Ammon's horn (tissue), 1 donor: ENCODE results near the gene WWOX.
"Not testable (repeated sequence)": the region's sequence is repeated elsewhere in the genome, so short reads cannot be mapped to it uniquely, and the experiment has no call there.

Experiments
- DNase-seq: peaks from one replicate; pipeline ENCODE4 v3.0.0-alpha.2; 2016; ENCODE audit warnings: low spot score

Gene WWOX

GRCh38 chr16:79037521-79038373, 938.3 kb downstream of the WWOX start:
- DNase-seq, result peak; percentile 8

- DNase-seq, result no peak
Measured at GRCh38 chr16:79041206-79041605, 941.8 kb downstream of the WWOX start.

GRCh38 chr16:79042141-79042540, 942.7 kb downstream of the WWOX start:
- DNase-seq, result no peak

DNA sequence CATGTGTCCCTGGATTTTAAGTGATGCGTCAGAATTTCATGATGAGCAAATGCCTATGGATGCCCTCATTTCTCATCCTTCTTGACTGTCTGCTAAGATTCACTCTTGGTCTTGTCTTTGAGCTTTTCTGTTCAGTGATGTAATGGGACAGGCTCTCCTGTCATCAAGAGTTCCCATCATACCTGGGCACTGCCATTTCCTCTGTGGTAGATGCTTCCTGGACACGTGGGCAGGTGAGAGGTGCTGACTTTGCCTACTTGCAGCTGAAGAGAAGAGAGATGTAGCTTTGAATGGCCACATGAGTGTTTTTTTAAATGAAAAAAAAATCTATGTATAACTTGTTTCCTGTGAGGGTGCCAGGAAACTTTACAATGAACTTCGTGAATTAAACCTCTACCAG, 943.4 kb downstream of the WWOX start:
- no peak for DNase-seq

- no peak for DNase-seq
Measured at GRCh38 chr16:79045191-79045590, 945.7 kb downstream of the WWOX start.

DNA sequence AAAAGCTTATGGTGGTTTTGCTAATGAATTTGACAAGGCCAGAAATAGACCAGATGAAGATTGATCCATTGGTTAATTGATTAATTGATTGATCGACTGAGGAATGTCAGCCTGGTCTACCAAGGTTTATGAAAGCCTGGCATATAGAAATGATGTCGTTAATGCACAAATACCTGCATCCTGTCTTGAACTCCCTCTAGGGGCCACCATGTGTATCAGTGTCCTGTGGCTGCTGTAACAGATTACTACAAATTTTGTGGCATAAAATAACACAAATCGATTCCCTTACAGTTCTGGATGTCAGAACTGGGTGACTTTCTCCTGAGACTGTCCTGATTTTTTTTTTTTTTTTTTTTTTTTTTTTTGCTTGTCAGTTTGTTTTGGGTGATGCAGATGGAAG, 947.9 kb downstream of the WWOX start:
- DNase-seq, result no peak

DNA sequence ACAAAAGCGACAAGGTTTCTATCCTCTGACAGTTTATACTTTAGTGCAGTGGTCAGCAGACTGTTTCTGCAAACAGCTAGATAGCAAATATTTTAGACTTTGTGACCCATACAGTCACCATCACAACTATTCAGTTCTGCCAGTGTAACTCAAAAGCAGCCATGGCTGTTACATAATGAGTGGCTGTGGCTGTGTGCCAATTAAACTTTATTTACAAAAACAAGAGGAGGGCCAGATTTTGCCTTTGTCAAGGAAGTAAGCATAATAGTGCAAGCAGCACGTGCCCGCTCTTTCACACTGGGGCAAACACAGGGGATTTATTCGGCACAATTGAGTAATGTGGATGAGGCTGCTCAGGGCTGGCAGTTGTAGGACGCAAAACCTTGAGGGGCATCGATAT, 949.6 kb downstream of the WWOX start:
- no peak for DNase-seq

GRCh38 chr16:79050063-79050462, 950.6 kb downstream of the WWOX start:
- no peak for DNase-seq

- DNase-seq, result no peak
Measured at GRCh38 chr16:79051313-79051712, 951.9 kb downstream of the WWOX start.

- not testable (repeated sequence) for DNase-seq
Measured at GRCh38 chr16:79052198-79052597, 952.7 kb downstream of the WWOX start.

DNA sequence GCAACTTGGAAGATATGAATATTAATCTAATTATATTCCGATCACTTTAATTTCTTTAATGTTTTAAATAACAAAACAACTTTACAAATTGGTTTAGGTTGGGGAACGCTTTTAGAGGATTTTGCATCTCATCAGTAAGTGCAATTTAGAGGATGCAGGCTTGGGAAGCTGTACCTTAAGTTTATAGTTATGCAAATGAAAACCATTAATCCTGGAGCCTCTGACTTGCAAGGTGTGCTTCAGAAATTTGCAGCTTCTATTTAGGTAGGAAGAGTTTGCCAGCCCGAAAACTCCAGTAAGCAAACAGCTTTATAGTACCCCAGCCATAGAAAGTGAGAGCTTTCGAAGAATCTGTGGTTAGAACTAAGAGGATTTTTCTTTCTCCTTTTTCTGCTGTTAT, 954.1 kb downstream of the WWOX start:
- no peak for DNase-seq

DNA sequence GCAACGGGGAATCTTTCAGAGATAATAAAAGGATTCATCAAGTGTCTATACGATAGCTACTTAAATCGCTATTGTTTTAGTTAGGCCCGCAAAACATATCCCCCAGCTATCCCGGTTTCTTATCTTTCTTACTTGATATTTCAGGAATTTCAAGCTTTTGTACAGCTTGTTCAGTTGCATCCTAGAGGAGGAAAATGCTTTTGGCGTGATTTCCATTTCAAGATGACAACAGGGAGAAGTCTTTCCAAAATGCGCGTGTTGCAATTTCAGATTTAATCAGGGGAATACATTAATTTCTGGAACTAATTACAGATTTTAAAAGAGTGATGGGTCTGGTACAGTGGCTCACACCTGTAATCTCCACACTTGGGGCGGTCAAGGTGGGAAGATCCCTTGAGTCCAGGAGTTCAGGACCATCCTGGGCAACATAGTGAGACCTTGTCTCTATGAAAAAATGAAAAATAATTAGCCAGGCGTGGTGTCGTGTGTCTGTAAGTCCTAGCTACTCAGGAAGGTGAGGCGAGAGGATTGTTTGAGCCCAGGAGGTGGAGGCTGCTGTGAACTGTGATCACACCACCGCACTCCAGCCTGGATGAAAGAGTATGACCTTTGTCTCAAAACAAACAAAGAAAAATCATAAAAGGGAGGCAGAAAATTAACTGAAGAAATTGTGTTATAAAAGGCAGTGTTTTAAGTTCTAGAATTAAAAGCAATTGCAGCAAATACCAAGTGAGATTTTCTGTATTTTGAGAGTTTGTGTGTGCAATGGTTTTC, 954.9 kb downstream of the WWOX start:
- no peak for DNase-seq

- DNase-seq, result no peak
Measured at GRCh38 chr16:79055251-79055970, 956.0 kb downstream of the WWOX start.

DNA sequence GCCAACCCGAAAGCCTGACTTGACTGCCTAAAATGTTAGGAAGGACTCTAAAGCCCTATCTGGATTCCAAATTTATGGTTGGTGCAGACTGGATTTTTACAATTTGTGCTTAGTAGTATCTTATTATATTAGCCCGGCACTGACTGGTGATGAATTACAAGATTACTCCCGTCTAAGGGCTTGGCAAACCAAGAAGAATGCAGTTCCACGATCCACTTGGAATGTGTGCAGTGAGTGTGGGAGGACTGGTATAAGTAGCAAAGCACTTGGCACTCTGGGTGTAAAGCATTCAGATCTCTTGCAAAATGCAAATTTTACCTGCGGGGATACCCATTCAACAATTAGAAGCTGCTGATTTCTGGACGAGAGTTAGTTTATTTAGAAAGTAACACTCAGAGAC, 961.7 kb downstream of the WWOX start:
- no peak for DNase-seq

GRCh38 chr16:79062336-79062735, 962.9 kb downstream of the WWOX start:
- DNase-seq, result no peak

DNA sequence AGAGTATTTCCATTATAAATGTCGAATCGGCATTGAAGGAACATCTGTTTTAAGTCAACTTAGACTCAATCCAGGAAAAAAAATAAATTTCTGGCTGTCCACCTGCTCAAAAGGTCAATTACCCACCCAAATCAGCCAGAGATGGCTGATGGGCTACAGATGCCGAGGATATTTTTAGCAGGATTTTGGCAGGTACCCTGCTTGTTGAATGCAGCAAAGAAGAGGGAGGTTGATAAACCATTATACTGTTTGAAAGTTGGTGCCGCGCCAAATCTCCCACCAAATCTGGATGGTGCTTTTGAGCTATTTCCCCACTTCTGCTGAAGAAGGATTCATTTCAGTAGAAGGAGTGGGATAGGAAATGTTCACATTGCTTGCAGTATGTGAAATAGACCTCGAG, 963.4 kb downstream of the WWOX start:
- DNase-seq, result no peak

DNA sequence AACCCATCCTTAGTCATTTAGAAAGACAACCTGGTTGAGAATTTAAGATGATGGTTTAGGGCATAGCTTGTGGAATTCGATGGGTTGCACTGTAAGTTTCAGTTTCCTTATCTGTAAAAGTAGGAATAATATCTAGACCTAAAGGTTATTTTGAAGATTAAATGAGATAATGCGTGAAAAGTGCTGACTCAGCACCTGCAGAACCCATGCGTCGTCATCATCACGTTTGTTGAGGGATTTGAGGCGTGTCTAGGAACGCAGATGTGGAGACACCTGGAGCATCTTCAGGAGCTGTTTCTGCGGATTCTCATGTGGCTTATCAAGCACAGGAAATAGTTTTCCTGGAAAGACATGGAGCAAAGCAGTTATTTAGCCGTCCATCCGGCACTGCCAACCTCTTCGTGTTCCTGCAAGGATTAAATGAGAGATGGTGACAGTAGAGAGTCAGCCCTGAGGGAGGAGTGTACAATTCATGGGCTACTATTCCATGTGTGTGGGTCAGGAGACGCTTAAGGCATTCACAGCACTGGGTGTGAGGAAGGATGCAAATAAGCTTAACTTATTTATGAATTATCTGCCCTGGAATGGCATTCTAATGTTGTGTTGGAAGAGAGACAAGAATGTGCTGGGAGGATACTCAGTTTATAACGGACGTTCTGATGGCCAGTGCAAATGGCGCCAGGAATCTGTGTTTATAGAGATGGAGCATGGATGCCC, 965.0 kb downstream of the WWOX start:
- no peak for DNase-seq

- no peak for DNase-seq
Measured at GRCh38 chr16:79066561-79066960, 967.1 kb downstream of the WWOX start.

DNA sequence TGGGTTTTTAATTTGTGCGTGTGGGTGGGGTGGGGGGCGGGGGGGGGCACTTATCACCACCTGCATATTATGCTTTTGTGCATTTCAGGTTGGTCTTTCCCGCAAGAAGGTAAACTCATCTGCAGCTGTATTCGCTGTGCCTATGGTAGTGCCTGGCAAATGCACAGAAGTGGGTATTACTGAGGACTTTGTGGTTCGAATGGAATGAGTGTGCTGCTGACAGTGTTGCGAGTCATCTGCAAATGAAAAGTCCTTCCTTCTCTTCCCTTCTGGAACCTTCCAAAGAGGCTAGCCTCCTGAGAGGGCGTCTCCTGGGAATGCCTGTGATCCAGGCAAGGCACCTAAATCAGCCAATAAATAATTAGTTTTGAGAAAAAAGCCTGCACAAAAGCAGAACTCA, 968.1 kb downstream of the WWOX start:
- DNase-seq, result no peak

DNA sequence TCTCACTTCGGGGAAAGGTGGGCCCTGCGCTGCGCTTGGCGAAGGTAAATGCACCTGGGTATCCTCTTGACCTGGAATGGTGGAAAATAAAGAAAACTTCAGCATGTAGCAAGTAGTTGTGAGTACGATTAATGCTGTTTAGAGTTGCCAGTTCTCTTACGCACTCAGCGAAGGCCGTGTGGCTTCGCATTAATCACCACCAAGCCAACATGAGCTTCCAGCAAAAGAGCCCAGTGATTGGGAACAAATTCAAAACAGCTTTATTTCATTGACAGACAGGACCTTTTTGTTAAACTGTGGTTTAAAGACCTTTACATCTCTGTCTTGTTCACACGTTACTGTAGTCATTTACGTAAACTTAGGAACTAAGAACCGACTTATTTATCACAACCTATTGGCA, 969.7 kb downstream of the WWOX start:
- DNase-seq, result no peak

DNA sequence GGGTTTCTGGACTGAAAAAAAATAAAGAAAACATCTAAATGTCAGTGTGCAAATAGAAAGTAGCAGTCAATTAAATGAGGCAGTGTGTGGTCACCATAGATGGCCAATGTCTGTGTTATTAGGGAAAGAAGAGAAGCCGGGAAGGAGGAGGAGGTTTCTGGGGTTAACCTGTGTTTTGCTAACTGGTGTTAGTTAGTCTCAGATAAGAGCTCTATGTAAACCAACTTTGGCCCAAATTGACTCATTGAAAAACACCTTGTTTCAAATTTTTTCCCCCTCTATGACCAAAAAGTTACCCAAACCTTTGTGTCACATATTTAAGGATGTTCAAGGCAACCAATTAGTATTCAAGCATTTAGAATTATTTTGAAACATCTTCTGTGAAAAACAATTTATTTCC, 970.2 kb downstream of the WWOX start:
- no peak for DNase-seq

- no peak for DNase-seq
Measured at GRCh38 chr16:79071424-79071823, 972.0 kb downstream of the WWOX start.
